ENCODE data around the gene SHISAL2A. TPM values are rescaled to one million over a fixed set of nuclear protein-coding genes. Genes with fewer than 3 reads are reported as not detected.

Gene SHISAL2A
- total and polyA plus RNA-seq, 3 donors from 2014 or later, result 2.2 to 5.0 (median 4.8) TPM

GRCh38 chr1:52668711-52669110 is 35.7 kb downstream of the SHISAL2A start:
- H3K27me3 ChIP-seq, result no peaks in the 10 kb centered on the region
- no peak overlapping the region for H3K4me3 ChIP-seq
- WGBS, 2 donors, result 74 to 100% methylated on average over 2 of the region's 2 CpGs
- DNase-seq, result no peak
- TF ChIP-seq POLR2A (IDR thresholded peaks at IDR 0.05) (no peak), CTCF (IDR thresholded peaks at IDR 0.05) (no peak)
- H3K9me3 ChIP-seq, result no peaks in the 10 kb centered on the region
- intact Hi-C loops (cut with DNase I; ENCODE audit: low total_unique reads), result no loop called here
- H3K4me1 ChIP-seq, result peaks cover 8% of the 10 kb centered on the region
- H3K27ac ChIP-seq, result no peak overlapping the region
- H3K36me3 ChIP-seq (ENCODE audit: low read depth, missing control alignments), result no peaks in the 10 kb centered on the region

- H3K27ac ChIP-seq, result no peak overlapping the region
- WGBS, 2 donors, result 80 to 82% methylated on average over 1 of the region's 1 CpG
- H3K4me1 ChIP-seq, result peaks cover 8% of the 10 kb centered on the region
- H3K27me3 ChIP-seq, result no peaks in the 10 kb centered on the region
- H3K36me3 ChIP-seq (ENCODE audit: low read depth, missing control alignments), result no peaks in the 10 kb centered on the region
- intact Hi-C loops (cut with DNase I; ENCODE audit: low total_unique reads), result no loop called here
- no peak for DNase-seq
- TF ChIP-seq CTCF (IDR thresholded peaks at IDR 0.05) (no peak), POLR2A (IDR thresholded peaks at IDR 0.05) (no peak)
- H3K4me3 ChIP-seq, result no peak overlapping the region
- no peaks in the 10 kb centered on the region for H3K9me3 ChIP-seq
Measured at GRCh38 chr1:52669696-52670095, 36.7 kb downstream of the SHISAL2A start.

- TF ChIP-seq CTCF (IDR thresholded peaks at IDR 0.05) (no peak), POLR2A (IDR thresholded peaks at IDR 0.05) (no peak)
- H3K27me3 ChIP-seq, result no peaks in the 10 kb centered on the region
- intact Hi-C loops (cut with DNase I; ENCODE audit: low total_unique reads), result no loop called here
- peaks cover 4% of the 10 kb centered on the region for H3K4me1 ChIP-seq
- no peak overlapping the region for H3K27ac ChIP-seq
- no peaks in the 10 kb centered on the region for H3K9me3 ChIP-seq
- H3K36me3 ChIP-seq (ENCODE audit: low read depth, missing control alignments), result no peaks in the 10 kb centered on the region
- H3K4me3 ChIP-seq, result no peak overlapping the region
- 55 to 74% methylated on average over 2 of the region's 2 CpGs for WGBS, 2 donors
- DNase-seq, result no peak
Measured at GRCh38 chr1:52670604-52671003, 37.6 kb downstream of the SHISAL2A start.

- DNase-seq, result no peak
- no peak for TF ChIP-seq CTCF (IDR thresholded peaks at IDR 0.05)
- TF ChIP-seq POLR2A (IDR thresholded peaks at IDR 0.05), result no peak
- intact Hi-C loops (cut with DNase I; ENCODE audit: low total_unique reads), result no loop called here
- WGBS, 2 donors, result 20 to 43% methylated on average over 1 of the region's 1 CpG
- no peak overlapping the region for H3K4me3 ChIP-seq
- H3K9me3 ChIP-seq, result no peaks in the 10 kb centered on the region
- H3K4me1 ChIP-seq, result no peaks in the 10 kb centered on the region
- H3K27me3 ChIP-seq, result no peaks in the 10 kb centered on the region
- H3K27ac ChIP-seq, result no peak overlapping the region
- no peaks in the 10 kb centered on the region for H3K36me3 ChIP-seq (ENCODE audit: low read depth, missing control alignments)
Measured at GRCh38 chr1:52672946-52673345, 40.0 kb downstream of the SHISAL2A start.

- no peaks in the 10 kb centered on the region for H3K9me3 ChIP-seq
- TF ChIP-seq POLR2A (IDR thresholded peaks at IDR 0.05) (no peak), CTCF (IDR thresholded peaks at IDR 0.05) (no peak)
- no peaks in the 10 kb centered on the region for H3K4me1 ChIP-seq
- H3K27me3 ChIP-seq, result no peaks in the 10 kb centered on the region
- no peak for DNase-seq
- H3K36me3 ChIP-seq (ENCODE audit: low read depth, missing control alignments), result no peaks in the 10 kb centered on the region
- WGBS, 2 donors, result 90 to 93% methylated on average over 4 of the region's 4 CpGs
- H3K27ac ChIP-seq, result no peak overlapping the region
- intact Hi-C loops (cut with DNase I; ENCODE audit: low total_unique reads), result no loop called here
- H3K4me3 ChIP-seq, result no peak overlapping the region
Measured at GRCh38 chr1:52673513-52673912, 40.5 kb downstream of the SHISAL2A start.
